Fibroblast of skin of right quadriceps (primary cell): ENCODE measurements around the gene PRXL2B.
"Not testable (repeated sequence)": the region's sequence is repeated elsewhere in the genome, so short reads cannot be mapped to it uniquely, and the experiment has no call there.

Experiments
- DNase-seq: peaks from one replicate; pipeline ENCODE4 v3.0.0-alpha.2; 2013

PRXL2B gene, protein sequence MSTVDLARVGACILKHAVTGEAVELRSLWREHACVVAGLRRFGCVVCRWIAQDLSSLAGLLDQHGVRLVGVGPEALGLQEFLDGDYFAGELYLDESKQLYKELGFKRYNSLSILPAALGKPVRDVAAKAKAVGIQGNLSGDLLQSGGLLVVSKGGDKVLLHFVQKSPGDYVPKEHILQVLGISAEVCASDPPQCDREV

DNA sequence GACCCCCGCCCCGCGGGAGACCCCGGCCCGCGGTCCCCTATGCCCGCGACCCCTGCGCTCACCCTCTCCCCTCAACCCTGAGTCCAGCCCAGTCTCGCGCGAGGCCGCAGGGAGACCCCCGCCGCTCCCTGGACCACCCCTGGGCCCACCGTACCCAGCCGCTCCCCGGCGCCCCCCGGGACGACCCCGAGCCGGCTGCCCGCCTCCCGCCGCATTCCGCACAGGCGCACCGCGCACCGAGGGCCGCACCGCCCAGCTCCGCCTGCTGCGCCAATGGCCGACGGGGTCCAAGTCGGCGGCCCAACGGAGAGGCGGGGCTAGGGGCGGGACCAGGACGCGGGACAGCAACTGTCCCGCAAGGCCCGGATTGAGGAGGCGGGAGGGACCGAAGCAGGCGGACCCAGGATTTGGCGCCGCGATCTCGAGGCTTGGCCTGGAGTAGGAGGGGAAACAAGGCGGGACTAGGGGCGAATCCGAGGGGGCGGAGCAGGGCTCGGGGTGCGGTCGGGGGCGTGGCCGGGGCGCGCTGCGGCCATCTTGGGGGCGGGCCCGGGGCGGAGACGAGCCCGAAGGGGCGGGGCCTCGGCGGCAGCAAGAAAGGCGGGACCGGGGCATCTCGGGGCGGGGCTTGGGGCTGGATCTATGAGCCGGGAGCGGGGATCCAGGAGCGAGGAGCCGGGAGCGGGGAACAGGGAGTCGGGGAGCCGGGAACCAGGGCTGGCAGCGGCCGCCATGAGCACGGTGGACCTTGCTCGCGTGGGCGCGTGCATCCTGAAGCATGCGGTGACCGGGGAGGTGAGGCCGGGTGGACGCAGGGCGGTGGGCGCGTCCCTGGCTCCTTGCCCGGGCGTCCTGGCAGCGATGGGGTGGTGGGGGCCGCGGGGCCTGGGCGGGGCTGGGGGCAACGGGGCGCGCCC, at the start of gene PRXL2B:
TSS of gene PRXL2B (plus strand) at position 624 of the 917 bp plus-strand sequence. CDS start at position 733, 109 bp downstream.
- peak; percentile 99 for DNase-seq

DNA sequence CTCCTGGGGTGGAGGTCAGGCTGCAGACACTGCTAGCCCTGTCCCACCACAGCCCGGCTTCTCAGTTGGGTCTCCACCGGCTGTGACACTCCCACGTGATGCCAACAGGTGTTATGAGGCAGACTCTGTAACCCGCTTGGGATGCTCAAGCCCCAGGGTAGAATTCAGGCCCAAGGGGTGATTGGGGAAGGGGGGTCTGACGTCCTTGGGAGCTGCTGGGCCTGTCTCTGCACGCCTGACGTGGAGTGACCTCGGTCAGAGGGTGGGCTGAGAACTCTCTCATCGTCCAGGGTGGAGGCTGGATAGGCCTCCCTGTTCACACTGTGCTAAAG, 48.8 kb upstream of the PRXL2B start:
- DNase-seq, result no peak

DNA sequence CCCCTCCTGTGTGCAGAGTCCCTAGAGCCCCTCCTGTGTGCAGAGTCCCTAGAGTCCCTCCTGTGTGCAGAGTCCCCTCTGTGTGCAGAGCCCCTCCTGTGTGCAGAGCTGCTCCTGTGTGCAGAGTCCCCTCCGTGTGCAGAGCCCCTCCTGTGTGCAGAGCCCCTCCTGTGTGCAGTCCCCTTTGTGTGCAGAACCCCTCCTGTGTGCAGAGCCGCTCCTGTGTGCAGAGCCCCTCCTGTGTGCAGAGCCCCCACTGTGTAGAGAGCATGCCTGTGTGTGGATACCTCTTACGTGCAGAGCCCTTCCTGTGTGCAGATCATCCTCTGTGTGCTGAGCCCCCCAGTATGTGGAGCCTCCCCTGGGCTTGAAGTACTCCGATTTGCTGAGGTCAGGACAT, 48.2 kb upstream of the PRXL2B start:
- no peak for DNase-seq

DNA sequence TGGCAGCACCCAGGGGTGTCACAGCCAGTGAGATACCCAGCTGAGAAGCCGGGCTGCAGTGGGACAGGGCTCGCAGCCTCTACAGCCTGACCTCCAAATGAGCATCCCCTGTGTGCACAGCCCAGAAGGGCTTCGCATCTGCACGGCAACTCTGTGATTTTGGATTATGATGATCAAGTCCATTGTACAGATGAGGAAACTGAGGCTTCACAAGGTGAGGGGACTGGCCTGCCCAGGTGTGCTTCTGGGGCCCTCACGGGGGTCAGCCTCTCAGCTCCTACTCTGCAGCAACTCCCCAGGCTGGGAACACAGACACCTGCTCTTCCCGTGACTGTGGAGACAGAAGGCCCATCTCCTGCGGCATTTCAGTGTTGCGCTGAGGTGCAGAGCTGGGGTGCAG, 47.7 kb upstream of the PRXL2B start:
- DNase-seq, result no peak

DNA sequence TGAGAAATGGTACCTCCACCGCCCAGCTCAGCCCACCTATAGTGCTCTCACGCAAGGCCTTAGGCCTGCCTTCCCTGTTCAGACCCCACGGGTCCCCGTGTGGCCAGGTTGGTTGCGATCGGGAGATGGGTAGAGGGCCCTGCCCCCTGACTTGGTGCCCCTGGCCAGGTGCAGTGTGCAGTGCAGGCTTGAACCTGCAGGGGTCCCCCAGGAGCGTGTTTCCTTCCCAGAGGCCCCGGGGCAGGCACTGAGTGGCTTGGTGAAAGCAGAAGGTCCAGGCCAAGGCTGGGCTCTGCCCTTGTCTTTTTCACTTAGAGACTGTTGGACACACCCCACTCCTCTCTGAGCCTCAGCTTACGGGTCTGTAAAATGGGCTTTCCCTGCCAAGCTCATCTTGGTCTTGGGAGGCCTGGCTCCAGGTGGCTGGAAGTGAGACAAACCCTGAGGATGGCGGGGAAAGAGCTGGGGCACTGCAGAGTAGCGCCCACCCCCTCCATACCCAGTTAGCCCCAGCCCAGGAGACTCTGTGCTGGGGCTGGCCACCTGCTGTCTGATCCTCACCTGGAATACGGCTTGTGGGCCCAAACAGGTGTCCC, 47.2 kb upstream of the PRXL2B start:
- DNase-seq, result no peak

DNA sequence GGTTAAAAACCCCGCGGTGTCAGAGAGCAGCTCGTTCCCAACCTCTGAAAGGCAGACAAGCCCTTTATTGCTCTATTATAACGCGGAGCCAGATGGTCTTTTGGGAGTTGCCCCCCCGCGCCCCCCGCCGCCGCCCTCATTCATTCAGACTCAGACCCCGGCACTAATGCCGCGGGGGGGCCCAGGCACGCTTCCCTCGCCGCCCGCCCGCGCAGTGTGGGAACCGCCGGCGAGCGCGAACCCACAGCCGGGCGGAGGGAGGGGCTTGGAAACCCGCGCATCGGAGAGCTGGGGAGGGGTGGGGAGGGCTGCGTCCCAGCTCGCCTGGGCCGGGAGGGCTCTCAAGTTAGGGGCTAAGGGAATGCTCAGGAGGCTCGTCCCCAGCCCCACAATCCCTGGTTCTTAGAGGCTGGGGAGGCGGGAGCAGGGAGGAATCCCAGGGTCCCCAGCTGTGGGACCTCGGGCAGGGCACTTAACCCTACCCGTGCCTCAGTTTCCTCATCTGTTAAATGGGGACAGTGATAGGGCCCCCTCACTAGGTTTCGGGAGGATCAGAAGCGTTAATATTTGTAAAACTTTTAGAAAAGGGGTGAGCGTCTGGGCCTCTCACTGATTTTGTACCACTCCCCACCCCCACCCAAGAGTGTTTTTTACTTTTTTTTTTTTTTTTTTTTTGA, 45.6 kb upstream of the PRXL2B start:
- DNase-seq, result no peak

DNA sequence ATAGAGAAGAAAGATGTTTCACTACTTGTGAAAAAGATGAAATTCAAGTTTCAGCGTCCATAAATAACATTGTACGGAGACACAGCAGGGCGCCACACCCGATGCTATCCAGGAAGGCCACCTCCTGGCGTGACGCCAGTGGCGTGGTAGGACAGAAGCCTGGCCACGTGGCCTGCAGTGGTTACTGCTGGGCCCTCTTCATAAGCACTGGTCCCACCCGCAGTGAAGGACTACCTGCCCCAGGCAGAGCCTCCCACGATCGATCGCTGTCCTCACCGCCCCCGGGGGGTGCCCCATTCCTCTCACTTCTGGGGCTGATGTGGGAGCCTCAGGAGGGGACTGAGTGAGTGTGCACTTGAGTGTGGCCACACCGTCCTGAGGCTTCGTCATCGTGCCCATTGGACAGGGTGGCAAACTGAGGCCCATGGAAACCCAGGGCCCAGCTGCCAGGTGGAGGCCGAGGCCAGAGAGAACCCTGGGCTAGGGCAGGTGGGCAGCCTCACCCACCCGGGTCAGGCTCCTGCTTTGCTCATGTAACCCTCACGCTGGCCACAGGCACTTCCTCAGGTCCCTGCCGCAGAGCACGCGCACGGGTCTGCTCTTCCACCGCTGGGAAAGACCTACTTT, 44.8 kb upstream of the PRXL2B start:
- DNase-seq, result peak; percentile 16

DNA sequence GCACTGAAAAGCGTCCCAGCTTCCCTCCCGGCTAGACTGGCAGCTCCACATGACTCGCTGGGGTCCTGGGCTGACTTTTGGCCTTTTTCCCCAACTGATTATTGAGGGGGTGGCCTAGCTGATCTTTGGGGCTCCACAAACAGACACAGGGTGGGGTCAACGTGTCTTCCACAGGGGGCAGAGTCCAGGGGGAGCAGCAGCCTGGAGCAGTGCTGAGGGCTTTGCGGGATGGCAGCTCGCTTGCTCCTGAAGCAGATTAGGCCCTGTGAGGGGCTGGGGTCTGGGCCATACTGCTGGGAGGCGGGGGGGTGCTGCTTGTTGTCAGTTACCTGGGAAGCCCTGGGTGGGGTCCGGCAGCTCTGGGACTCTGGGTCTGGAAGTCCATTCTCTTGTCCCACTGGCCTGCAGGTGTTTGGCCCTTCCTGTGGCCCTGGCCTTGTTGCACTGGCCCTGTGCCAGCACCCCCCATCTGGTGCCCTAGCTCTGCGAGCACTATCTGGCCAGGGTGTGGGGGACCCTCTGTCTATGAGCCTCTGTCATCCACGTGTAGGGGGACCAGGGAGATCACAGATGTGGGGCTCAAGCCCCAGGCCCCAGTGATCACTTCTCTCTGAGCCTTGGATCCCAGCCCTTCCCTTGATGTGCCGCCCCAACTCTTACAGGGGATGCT, 44.2 kb upstream of the PRXL2B start:
- no peak for DNase-seq

DNA sequence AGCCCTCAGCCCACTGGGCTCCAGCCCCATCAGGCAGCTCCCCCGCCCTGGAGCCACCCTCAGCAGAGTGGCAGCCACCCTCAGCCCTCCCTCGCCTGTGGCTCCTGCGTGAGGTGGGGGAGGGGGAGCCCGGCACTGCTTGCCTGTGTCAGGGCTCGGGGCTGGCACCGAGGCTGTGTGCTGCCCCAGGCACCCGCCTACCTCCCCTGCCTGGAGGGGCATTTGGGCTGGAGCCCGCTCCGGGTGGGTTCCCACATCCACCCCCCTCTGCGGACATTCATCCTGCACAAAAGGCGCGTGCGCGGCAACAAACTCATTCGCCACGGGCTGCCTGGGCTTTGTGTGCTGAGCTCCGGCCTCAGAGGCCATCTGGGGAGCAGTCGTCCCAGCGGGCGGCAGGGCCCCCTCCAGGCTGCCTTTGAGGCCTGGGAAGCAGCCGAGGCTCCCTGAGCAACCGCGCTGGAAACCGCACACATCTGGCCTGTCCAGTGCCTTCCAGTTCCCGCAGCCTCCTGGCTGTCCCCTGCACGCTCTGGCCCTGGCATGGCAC, 43.0 kb upstream of the PRXL2B start:
- peak; percentile 15 for DNase-seq

DNA sequence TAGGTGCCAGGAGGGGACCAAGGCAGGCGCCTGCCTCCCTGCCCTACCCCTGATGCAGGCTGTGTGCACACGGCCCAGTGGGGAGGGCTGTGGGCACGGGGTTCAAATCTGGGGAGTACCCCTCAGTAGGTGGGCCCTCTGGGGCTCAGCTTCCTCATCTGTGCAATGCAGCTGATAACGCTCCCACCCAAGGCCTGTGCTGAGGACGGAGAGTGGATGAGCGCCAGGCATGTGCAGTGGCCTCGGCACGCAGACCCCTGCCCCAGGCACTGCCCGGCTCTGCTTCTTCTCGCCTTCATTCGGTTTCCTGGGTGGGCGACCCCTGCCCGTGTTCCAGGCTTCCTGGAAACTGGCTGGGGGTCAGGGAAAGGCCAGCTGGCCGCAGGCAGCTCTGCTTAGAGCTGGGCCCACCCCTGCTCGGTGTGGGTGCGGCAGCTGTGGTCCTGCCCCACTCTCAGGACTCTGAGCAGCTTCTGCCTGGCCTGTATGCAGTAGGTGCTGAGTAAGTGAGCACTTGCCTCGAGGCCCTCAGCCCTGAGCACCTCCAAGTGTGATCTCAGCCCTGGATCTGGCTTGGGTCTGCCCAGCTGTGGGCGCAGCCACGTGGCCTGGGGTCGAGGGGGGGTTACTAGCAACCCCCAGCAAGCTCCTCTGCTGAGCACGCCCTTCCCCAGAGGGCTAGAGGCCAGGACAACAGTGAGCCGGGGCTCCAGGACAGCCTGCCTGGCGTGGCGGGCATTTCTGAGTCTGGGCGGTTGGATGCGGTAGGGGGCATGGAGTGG, 42.3 kb upstream of the PRXL2B start:
- DNase-seq, result no peak

DNA sequence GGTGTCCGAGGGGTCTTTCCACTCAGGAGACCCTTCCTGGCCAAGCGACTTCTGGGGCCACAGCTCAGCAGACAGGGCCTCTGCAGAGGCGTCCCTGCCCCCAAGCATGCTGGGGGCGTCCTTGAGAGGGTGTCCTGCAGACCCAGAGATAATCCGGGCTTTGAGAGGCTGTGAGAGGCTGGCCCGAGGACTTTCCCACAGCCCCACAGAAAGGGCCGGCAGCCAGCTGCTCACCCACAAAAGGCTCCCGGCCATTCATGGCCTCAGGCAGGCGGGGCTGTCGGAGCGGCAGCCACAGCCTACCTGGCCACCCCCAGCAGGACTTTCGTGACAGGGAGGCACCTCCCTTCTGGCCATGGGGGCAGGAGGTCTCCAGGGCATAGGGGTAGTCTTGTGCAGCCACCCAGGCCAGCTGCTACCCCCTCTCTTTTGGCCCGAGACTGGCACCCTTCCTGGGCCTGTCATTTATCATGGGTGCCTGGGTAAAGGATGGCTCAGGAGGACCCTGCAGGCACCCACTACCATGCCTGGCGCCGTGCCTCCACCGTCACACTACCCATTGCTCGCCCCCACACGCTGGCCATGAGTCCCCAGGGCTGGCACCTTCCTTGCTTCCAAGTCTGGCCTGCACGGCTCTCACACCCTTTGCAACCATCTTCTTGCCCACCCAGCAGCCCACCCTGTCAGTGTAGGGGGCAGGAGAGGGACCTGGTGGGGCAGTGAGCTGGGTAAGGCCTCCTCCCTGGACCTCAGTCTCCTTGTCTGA, 41.5 kb upstream of the PRXL2B start:
- no peak for DNase-seq

DNA sequence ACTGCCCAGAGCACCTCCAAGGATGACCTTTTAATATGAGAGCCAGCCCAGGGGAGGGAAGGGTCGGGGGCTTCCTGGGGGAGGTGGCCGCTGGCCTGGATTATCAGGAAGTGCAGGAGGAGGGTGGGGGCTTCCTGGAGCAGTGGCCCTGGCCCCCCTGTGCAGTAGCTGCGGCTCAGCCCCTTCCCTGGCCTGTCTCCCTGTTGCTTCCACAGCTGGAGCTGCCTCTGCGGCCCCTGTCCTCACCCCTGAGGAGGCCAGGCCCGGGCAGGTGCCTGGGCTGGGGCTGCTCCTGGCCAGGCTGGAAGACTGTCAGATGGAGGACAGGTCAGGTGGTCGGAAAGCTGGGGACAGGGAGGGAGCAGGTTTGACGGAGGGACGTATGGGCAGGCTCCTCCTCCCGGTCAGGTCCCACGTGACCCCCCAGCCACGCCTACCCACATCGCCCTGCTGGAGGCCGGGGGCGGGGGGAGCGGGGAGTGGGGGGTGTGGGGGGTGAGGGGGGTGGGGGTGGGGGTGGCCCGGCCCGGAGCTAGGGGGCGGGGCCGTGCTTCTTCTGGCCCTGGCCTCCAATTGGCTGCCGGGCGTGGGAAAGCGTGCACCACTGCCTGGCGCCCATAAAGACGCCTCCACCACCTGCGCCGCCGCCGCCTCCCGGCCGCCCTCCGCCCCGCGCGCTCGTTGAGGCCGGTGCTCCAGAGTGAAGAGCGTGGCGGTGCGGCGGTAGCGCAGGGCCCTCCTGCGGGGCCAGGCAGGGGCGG, 40.6 kb upstream of the PRXL2B start:
- peak; percentile 69 for DNase-seq

DNA sequence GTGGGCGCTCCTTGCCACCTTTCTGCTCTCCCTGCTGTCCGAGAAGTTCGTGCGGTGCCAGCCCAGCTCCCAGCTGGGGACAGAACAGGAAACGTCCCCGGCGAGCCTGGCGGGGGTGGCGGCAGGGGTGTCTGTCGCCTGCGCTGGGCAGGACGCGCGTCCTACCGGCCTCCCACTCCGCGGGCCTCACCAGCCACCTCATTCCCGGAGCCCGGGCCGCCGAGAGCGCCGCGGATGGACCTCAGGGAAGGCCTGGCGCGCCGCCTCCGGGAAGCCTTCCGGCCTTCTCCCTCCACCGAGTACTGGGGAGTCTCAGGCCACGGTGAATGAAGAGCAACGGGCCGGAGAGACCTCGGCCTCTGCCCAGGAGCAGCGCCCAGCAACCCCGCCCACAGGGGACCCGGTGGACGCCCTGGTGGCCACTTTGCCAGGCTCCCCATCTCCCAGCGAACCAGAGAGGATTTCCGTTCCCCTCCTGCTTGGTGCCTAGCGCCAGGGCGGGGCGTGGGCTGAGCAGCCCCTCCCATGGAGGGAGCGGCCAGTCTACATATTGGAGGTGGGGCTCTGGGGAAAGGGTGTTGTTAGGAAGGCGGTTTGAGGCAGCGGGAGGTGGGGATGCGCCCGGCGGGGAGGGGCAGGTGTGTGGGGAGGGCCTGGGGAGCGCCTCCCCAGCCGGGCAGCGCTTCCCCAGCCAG, 39.9 kb upstream of the PRXL2B start:
- DNase-seq, result peak; percentile 52

DNA sequence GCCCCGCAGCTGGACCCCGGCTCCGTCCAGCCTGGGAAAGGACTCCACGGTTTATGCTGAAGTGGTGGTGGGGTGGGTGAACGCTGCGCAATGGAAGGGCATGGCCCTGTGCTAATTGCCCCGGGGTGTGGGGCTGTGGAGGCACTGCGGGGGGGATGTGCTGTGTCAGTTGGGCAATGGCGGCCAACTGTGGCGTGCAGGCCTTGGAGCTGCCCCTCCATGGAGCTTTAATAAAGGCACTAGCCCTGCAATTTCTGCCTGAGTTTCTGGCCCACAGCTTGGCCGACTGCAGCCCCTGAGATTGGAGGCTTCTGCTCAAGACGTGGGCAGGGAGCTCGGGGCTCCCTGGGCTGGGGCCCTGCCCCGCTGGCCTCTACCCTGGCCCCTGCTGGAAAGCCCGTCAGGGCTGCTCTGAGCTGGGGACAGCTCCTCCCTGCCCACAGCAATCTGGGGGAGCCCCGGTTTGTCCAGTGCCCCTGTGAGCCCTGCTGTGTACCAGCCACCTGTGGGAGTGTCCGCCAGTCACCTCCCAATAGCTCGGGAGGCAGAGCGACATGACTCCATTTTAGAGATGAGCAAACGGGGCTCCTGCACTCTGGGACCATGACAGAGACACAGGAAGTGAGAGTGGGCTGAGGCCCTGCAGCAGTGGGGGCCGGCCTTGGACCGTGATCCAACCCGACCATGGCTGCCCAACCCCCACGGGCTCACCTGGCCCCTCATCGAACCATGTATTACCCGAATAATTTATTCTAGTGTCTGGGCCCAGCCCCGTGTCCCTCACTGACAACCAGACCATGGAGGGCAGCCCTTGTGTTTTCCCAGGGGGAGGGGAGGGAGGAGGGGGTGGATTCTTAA, 39.1 kb upstream of the PRXL2B start:
- no peak for DNase-seq

DNA sequence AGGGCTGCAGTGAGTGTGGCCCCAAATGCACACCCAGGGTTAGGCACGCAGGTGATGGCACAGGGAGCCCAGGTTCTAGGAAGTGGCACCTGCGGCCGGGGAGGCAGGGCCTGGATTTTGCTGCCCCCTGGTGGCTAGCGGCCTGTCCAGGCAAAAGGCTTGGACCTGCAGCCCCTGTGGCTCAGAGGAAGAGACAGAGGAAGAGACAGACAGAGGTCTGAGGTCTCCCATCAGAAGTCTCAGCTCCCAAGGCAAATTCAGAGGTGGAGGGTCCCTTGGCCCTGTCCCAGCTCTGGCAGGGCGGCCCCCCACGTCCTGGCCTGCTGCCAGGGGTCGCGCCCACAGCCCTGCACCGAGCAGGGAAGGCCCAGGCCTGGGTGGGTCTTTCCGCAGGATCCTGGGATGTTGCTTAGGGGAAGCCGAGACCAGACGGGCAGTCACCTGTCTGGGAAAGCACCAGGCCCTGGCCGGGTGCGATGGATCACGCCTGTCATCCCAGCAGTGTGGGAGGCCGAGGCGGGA, 38.4 kb upstream of the PRXL2B start:
- peak; percentile 50 for DNase-seq

DNA sequence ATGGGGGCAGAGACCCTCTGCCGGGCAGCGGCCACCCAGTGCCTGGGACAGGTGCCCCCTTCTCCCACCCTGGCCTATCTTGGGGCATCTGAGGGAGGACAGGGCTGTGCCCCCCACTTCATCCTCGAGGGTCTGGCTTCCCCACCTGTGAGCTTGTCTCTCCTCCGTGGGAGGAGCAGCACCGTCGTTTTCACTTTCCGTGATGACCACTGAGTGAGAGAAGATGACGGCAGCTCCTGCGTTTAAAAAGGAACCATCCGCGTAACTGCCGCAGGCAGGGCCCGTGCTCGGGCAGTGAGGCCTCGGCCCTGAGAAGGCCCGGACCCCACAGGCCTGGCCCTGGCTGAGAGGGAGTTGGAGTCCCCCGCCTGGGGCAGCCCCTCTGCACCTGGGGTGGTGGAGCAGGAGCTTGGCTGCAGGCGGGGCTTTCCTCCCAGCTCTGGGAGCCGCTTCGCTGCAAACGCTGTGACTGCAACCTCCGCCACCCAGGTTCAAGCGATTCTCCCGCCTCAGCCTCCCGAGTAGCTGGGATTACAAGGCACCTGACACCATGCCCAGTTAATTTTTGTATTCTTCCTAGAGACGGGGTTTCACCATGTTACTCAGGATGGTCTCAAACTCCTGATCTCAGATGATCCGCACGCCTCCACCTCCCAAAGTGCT, 37.1 kb upstream of the PRXL2B start:
- not testable (repeated sequence) for DNase-seq

DNA sequence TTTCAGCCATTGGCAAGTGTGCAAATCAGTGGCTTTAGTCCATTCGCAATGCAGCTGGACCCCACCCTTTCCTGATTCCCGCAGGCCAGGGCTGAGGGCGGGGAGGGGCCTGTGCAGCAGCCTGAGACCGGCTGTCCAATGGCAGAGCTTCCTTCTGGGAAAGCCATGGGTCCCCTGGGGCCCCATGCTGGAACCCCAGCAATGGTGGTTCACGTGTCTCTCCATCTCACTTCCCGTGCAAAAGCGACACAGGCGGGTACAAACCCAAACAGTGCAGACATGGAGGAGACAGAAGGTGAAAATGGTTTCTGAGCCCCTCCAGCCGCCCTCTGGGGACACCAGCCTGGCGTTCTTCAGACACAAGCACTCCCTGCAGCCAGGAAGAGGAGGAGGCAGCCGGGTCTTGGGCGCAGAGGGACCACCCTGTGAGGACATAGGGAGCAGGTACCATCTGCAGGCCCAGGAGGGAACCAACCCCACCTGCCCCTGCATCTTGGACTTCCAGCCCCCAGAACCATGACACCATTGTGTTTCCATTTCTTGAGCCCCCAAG, 36.2 kb upstream of the PRXL2B start:
- DNase-seq, result not testable (repeated sequence)
